GM19395 (cell line): ENCODE data around the gene SMAD7.
"Not testable (repeated sequence)": the region's sequence is repeated elsewhere in the genome, so short reads cannot be mapped to it uniquely, and the experiment has no call there.

ENCODE experiments used
- ATAC-seq: cut with Tn5 transposase; IDR thresholded peaks from one replicate; pipeline ENCODE4 v1.9.1; 2021; ENCODE audit warnings: mild to moderate bottlenecking, moderate library complexity; ENCODE audit not compliant: unreplicated experiment

The SMAD7 gene

GRCh38 chr18:48884306-48884705, 66.5 kb downstream of the SMAD7 start:
- no peak for ATAC-seq

- no peak for ATAC-seq
Measured at GRCh38 chr18:48882379-48882778, 68.4 kb downstream of the SMAD7 start.

GRCh38 chr18:48880931-48881330, 69.8 kb downstream of the SMAD7 start:
- ATAC-seq: no peak

GRCh38 chr18:48879008-48879431, 71.7 kb downstream of the SMAD7 start:
- no peak for ATAC-seq

- ATAC-seq: no peak
Measured at GRCh38 chr18:48878471-48878870, 72.3 kb downstream of the SMAD7 start.

GRCh38 chr18:48877941-48878340, 72.8 kb downstream of the SMAD7 start:
- no peak for ATAC-seq

- no peak for ATAC-seq
Measured at GRCh38 chr18:48876590-48876989, 74.2 kb downstream of the SMAD7 start.

- no peak for ATAC-seq
Measured at GRCh38 chr18:48875942-48876511, 74.7 kb downstream of the SMAD7 start.

GRCh38 chr18:48875314-48875941, 75.3 kb downstream of the SMAD7 start:
- ATAC-seq: no peak

GRCh38 chr18:48874701-48875162, 76.0 kb downstream of the SMAD7 start:
- no peak for ATAC-seq

GRCh38 chr18:48874233-48874632, 76.5 kb downstream of the SMAD7 start:
- no peak for ATAC-seq

GRCh38 chr18:48872234-48873145, 78.3 kb downstream of the SMAD7 start:
- no peak for ATAC-seq

- no peak for ATAC-seq
Measured at GRCh38 chr18:48871391-48872166, 79.2 kb downstream of the SMAD7 start.

- not testable (repeated sequence) for ATAC-seq
Measured at GRCh38 chr18:48870926-48871325, 79.8 kb downstream of the SMAD7 start.
